H1 (cell line): ENCODE results near the gene CDPF1. TPM values are rescaled to one million over a fixed set of nuclear protein-coding genes. Genes with fewer than 3 reads are reported as not detected.

ENCODE experiments used
- ASH2L ChIP-seq: fragments of 200-600, 300-600 bp; sonication (generic); IDR thresholded peaks from one replicate; pipeline ENCODE4 v1.7.1; 2017; ENCODE audit warnings: low read length
- ATF3 ChIP-seq: IDR thresholded peaks from 2 replicates; pipeline ENCODE4 v1.6.1; 2011; ENCODE audit warnings: low read depth, mild to moderate bottlenecking, low read length; ENCODE audit not compliant: insufficient read depth
- CBX5 ChIP-seq: fragments of 300-800, 300-1000 bp; sonication (generic); IDR thresholded peaks from 2 replicates; pipeline ENCODE4 v1.7.1; 2016; ENCODE audit warnings: antibody characterized with exemption, low read length, low read depth
- CTCF ChIP-seq, 3 experiments: IDR thresholded peaks; 1 replicate in 2 of 3; 2 replicates in 1 of 3; pipeline versions ENCODE4 v1.5.1 to v1.6.1; 2011; ENCODE audit warnings: low read length in 3 of 3, mild to moderate bottlenecking in 3 of 3, inconsistent platforms in 2 of 3, low read depth in 1 of 3, moderate library complexity in 1 of 3; ENCODE audit not compliant: insufficient read depth in 1 of 3; ENCODE audit errors: control extremely low read depth in 1 of 3
- EGR1 ChIP-seq: IDR thresholded peaks from 2 replicates; pipeline ENCODE4 v1.6.1; 2011; ENCODE audit warnings: low read depth, low read length, borderline replicate concordance
- EP300 ChIP-seq, 2 experiments: IDR thresholded peaks; 1 replicate in 1 of 2; 2 replicates in 1 of 2; pipeline ENCODE4 v1.6.1; 2011 to 2012; ENCODE audit warnings: low read depth in 2 of 2, low read length in 2 of 2, mild to moderate bottlenecking in 2 of 2, borderline replicate concordance in 1 of 2, inconsistent platforms in 1 of 2, moderate library complexity in 1 of 2
- PHF8 ChIP-seq: fragments of 200-600 bp; sonication (generic); conservative IDR thresholded peaks from 2 replicates; pipeline ENCODE4 v1.7.1; 2012; ENCODE audit warnings: low read depth, mild to moderate bottlenecking, inconsistent platforms, low read length, moderate library complexity
- SIN3A ChIP-seq, 2 experiments: IDR thresholded peaks in 1 of 2; conservative IDR thresholded peaks in 1 of 2; 2 replicates each; pipeline ENCODE4 v1.6.1; 2011 to 2012; ENCODE audit warnings: low read length in 2 of 2, improper control_type of control experiment in 1 of 2, low read depth in 1 of 2, mild to moderate bottlenecking in 1 of 2
- SP1 ChIP-seq: IDR thresholded peaks from 2 replicates; pipeline ENCODE4 v1.6.1; 2011; ENCODE audit warnings: low read depth, low read length
- SRF ChIP-seq: IDR thresholded peaks from 2 replicates; pipeline ENCODE4 v1.6.1; 2011; ENCODE audit warnings: mild to moderate bottlenecking, low read depth, low read length, moderate library complexity
- TAF7 ChIP-seq: optimal IDR thresholded peaks from 2 replicates; pipeline ENCODE3; 2011; ENCODE audit warnings: low read depth, mild to moderate bottlenecking, inconsistent platforms, low read length, moderate library complexity, borderline replicate concordance
- TBP ChIP-seq: IDR thresholded peaks from 2 replicates; pipeline ENCODE4 v1.6.1; 2011; ENCODE audit warnings: low read depth, low read length, improper control_type of control experiment
- polyA plus RNA-seq, 7 experiments: library from polyadenylated mRNA; depleted of rRNA in 3 of 7; stranded (reverse) in 5 of 7; unstranded in 2 of 7; fragments of >200 nt in 5 of 7; fragments of 200-250 nt in 2 of 7; gene quantifications; 1 replicate in 5 of 7; 2 replicates in 1 of 7; 4 replicates in 1 of 7; pipeline versions ENCODE4 v1.2.1 to v1.2.3, GENCODE V29; 2011 to 2013; ENCODE audit warnings: missing spikeins in 2 of 7, mixed read lengths in 2 of 7
- total RNA-seq: library from RNA; stranded (reverse); fragmentation: NEBNext Ultra II Directional; extraction: Animal tissue kit (Norgen Biotek cat#: 25700); gene quantifications from 2 replicates; pipeline ENCODE4 v1.2.1, GENCODE V29; 2021

Gene CDPF1
- total and polyA plus RNA-seq, 2 of the 8 experiments (the other 6 are each of a cell fraction or from before 2014, with no cell fraction given): 9.7 to 13.7 TPM

GRCh38 chr22:46296257-46297150 is 46.4 kb upstream of the CDPF1 start, which contains the start of gene GTSE1 (continued):
- TF ChIP-seq SIN3A (conservative IDR thresholded peaks at IDR 0.05 in 1 of 2, IDR thresholded peaks at IDR 0.05 in 1 of 2; ENCODE audit: low read depth in 1 of 2, low read length in 2 of 2) (peak; percentile 10 to 95; a peak in 2 of 4 replicates), EP300 (IDR thresholded peaks at IDR 0.05; ENCODE audit: borderline replicate concordance in 1 of 2, low read depth in 2 of 2, low read length in 2 of 2) (no peak), ATF3 (0 out of 2 replicates have a peak, but pooled peaks have one; percentile 3), TBP (peak; percentile 47; the same call in 1 of the 2 replicates), TAF7 (peak; percentile 60), EGR1 (no peak), PHF8 (no peak; the same call in none of the 2 replicates), ASH2L (peak; percentile 63), CTCF (IDR thresholded peaks at IDR 0.05; ENCODE audit: control extremely low read depth in 1 of 3, insufficient read depth in 1 of 3, low read depth in 1 of 3, low read length in 3 of 3) (peak in 2 of 3 experiments; percentile 1 to 7; a peak in 2 of 4 replicates), SP1 (no peak), CBX5 (no peak), SRF (no peak)
